Measurements from ENCODE around the gene SLC25A23.

Gene SLC25A23

DNA sequence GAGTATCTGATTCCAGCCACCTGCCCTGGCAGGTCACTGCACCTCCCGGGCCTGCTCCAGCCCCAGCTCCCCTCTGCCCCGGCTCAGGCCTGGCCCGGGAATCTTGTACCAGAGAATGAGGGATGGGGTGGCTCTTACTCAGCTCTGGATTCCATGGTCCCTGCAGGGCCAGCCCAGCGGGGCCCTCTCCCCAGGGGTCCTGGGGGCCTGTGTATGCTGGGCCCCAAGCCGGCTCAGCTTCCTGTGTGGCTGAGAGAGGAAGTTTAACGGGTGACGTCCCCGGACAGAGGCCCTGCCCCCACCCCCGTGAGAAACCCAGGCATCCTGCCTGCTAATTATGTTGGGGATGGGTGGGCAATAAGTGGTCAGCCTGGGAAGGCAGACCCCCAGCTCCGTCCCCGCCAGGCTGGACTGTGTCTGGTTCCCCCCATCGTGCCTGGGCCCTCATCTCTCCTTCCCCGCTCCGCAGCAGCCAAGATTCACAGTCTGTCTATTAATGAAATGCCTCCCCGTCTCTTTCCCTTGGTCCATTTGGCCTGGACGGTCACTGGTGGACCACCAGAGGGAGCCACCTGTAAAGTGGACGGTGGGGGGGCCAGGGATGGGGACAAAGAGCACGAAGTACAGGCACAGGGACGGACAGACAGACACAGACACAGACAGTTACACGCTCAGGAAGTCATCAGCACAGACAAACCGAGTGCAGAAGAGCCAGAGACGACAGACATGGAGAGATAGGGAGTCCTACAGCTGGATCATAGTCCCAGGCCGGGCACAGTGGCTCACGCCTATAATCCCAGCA lies 22.1 kb upstream of the SLC25A23 start, which contains the start of gene DENND1C:
Gene DENND1C, minus strand, starts transcription at position 247 of the 802 bp plus-strand sequence. Its CDS starts 92 bp downstream, at position 155.
- peak in 1 of 2 experiments; percentile 3 for DNase-seq

DNA sequence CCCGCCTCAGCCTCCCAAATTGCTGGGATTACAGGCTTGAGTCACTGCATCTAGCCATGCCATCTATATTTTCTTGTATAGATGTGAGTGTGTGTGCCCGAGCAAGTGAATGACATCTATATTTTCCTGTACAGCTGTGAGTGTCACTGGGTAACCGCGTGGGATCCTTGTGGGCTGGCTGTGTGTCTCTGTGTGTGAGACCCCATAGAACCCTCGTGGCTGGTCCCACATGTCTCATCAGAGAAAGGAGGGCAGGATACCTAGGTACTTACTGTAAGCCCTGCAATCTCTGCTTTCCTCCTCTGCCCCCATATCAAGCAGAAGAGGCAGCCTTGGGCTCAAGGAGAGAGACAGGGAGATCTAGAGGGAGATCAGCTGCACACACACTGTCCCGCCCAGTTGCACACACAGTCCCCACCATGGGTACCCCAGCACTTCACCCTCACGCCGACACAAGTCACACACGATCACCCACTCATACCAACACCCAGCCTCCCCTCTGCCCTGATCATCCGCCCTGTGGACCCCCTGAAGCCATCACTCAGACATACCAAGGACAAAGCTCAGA lies 21.3 kb upstream of the SLC25A23 start:
- DNase-seq: no peak

DNA sequence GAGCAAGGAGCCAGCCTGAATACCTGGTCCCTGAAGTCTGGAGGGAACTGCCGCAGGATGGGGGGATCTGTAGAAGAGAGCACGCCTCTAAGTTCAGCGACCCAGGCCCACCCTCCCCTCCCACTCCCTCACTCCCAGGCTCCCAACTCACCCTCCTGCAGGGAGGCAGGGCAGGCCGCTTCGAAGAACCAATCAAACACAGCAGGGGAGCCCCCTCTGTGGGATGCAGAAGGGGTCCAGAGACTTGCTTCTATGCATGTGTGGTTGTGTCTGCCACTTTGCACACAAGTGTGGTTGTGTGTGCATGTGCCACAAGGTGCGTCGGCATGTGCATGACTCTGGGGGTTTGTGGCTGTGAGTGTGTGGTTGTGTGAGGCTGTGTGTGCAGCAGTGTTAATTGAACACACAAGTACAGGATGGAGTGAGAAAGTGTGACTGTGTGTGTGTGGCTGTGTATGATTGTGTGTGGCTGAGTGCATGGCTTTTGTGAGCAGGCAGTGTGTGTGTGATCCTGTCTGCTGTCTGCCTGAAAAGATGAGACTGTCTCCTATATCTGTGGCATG lies 20.3 kb upstream of the SLC25A23 start:
- no peak for DNase-seq

DNA sequence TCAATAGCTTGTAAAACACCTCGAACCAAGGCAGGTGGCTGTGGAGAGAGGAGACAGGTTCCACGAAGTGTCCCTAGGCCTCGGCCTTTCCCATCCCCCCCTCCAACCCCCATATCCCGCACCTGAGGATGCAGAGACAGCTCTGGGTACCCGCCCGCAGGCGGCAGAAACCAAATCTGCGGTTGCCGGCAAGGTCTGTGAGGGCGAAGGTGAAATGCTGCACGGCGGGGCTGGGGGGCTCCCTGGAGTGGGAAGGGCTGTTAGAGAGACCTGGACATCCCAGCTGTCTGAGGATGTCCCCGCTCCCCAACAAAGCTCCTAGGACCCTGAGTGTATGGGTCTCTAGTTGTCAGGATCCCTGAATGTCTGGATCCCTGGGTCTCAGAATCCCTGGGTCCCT lies 19.2 kb upstream of the SLC25A23 start:
- DNase-seq: no peak

DNA sequence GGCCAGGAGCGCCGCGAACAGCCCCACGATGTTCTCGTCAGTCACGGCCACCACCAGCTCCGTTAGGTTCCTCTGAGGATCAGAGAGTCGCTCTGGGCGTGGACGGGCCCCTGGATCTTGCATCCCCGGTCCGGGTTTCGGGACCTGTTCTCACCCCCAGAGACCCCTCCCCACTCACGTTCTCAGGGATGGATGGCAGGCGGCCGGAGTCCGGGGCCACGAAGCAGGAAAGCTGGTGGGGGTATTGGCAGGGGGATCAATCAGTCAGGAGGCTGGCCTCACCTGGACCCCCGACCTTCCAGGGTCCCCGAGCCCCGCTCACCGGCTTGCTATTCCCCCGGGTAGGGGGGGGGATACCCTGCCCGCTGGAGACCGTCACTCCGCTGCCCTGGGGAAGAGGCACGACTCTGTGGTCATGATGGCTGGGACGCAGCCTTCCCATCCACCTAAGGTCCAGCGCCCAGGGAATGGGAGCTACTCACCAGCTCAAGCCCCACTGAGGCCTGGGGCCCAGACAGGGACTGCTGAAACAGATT lies 17.4 kb upstream of the SLC25A23 start:
- DNase-seq: no peak

DNA sequence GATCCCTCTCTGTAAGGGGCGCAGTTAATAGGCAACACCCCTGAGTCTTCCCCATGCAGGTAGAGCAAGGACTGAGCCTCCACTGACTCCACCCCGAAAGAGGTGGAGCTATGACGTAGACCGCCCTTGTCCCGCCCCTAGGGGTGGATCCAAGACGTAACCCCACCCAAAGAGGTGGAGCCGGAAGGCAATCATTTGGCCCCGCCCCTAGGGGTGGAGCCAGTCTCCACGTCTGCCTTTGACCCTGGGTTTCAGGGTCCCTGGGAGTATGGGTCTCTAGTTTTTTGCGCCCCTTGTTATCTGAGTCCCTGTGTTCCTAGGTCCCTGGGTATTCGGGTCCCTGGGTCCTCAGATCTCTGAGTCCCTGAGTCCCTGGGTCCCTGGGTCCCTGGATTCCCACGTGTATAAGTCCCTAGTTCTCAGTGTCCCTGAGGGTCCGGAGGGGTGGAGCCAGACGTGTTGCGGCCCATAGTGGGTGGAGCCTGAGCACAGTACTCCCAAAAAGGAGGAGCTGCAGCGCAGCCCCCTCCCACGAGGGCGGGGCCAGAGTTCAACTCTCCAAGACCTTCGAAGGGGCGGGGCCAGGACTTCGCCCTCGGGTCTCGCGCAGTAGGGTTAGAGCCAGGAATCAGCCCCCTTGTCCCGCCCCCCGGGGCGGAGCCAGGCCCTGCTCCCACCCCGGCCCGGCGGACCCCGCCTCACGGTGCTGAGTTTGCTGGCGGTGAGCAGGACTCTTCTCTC lies 16.7 kb upstream of the SLC25A23 start:
- peak; percentile 85 to 96 for DNase-seq

DNA sequence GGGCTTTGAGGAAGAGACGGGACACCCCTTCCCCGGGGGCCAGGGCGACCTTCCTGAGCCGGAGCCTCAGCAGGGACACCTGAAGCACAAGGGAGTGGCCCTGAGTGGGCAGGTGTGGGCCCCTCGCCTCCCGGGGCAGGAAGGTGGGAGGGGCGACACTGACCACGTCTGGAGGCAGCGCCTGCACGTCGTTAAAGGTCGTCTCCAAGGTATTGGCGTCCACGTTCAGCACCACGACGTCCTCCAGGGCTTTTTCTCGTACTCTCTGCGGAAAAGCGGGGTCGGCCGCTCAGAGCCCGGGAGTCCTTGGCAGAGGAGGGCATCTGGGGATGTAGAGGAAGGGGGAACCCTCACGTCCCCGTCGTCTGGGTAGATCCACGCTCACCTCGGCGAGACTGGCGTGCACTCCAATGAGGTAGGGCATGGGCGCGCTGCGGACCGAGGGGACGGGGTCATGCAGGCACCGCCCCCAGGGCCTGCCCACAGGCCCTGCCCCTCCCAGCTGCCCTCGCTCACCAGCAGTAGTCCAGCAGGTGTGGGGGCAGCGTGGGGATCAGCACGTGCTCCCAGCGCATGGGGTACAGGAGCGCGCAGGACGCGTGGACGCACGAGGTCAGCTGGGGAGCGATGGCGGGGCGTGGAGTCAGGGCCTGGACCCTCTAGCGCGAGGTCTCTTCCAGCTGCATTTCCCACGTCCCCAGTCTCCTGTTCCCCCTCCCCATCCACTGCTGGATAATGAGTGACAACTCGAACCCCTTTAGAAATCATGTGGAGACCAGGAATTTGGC lies 15.9 kb upstream of the SLC25A23 start:
- DNase-seq: no peak

DNA sequence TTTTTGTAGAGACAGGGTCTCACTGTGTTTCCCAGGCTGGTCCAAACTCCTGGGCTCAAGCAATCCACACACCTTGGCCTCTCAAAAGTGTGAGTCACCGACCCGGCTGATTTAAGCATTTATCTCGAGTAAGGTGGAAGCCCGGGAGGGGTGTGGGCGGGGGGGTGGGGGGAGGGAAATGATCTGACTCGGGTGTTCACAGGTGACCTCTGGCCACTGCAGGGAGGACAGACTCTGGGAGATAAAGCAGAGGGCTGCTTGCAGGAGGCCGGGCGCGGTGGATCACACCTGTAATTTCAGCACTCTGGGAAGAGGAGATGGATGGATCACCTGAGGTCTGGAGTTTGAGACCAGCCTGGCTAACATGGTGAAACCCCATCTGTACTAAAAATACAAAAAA lies 14.1 kb upstream of the SLC25A23 start:
- no peak for DNase-seq

DNA sequence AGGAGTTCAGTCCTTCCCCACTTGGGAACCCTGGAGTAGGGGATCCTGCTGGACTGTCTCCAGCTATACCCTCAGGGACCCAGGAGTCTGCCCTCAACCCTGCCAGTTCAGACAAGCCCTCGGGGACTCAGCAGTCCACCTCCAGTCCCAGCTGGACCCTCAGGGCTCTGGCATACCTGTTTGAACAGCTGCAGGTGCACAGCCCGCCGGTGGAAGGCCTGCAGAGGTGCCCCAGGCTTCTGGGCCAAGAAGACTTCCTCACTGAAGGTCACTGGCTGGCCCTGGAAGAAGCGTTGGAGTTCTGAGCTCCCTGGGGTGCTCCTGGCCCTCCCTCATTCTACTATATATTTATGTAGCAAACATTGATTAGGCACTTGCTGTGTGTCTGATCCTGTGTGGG lies 13.1 kb upstream of the SLC25A23 start:
- no peak for DNase-seq

DNA sequence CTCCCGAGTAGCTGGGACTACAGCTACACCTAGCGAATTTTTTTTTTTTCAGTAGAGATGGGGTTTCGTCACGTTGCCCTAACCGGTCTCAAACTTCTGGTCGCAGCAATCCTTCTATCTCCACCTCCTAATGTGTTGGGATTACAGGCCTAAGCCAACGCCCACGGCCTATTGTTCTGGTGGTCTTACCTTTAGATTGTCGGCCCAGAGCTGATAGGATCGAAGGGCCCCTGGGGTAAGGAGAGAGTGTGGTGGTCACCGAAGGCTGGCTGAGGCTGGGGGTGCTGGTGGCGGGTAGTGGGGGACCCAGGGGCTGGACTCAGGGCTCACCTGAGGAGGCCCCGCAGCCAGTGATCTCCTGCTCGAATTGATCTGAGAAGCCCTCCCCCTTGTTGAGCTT lies 11.5 kb upstream of the SLC25A23 start:
- DNase-seq: no peak

DNA sequence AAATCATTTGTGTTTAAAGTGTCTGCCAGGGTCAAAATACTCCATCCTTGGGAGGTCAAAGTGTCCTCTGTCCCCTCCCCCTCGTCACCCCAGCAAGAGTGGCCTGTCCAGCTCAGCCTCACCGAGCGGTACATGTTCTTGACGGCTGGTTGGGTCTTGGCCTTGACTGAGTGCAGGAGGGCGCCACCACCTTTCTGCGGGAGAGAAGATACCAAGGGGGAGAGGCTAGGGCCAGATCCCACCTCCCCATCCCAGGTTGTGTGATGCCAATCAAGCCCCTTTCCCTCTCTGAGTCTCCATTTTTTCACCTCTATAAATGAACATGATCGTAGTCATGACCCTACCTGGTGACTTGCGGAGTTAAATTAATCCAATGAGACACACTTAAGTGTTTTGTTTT lies 10.6 kb upstream of the SLC25A23 start:
- DNase-seq: no peak

DNA sequence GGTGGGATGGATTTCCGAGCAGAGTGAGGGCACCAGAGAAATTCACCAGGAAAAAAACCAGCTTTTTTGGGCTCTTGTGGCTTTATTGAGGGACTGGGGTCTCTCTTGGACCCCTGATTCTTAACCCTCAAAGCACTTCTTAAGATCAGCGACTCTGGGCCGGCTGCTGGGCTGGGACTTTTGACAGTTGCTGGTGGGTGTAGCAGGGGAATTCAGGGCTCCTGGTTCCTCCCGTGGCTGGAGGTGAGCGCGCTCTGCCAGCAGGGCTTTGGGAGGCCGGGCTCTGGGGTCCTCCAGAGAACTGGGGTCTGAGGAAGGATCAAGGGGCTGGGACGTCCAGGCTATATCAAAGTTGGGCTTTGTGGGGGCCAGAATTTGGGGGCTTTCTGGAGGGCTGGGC lies 7.8 kb upstream of the SLC25A23 start:
- no peak for DNase-seq

DNA sequence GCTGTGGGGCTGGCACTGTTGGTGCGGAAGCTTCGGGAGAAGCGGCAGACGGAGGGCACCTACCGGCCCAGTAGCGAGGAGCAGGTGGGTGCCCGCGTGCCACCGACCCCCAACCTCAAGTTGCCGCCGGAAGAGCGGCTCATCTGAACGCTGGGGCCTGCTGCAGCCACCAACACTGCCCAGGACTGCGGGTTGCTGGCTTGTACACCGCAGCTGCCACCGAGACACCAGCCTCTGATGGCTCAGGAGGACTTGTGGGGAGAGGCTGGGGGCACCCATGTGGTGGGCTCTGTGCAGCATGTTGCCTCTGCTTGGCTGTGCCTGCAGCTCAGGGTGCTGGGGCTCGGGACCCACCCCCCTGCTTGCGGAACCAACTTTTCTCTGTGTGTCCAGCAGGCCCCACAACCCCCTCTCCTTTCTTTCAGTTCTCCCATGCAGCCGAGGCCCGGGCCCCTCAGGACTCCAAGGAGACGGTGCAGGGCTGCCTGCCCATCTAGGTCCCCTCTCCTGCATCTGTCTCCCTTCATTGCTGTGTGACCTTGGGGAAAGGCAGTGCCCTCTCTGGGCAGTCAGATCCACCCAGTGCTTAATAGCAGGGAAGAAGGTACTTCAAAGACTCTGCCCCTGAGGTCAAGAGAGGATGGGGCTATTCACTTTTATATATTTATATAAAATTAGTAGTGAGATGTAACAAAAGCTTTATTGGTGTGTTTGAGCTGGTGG lies 7.1 kb upstream of the SLC25A23 start:
- no peak for DNase-seq

DNA sequence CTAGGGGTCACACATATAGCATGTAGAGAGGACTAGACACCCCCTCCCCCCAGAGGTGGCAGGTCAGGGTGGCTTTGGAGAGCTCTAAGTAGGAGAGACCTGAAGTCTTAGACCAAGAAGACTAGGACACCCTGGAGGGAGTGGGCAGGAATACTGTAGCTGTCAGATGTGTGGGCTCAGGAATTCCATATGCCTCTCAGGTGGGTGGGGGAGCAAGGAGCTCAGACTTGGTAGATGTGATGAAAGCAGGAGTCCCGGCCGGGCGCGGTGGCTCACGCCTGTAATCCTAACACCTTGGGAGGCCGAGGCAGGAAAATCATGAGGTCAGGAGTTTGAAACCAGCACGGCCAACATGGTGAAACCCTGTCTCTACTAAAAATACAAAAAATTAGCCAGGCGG lies 6.1 kb upstream of the SLC25A23 start:
- DNase-seq: no peak

DNA sequence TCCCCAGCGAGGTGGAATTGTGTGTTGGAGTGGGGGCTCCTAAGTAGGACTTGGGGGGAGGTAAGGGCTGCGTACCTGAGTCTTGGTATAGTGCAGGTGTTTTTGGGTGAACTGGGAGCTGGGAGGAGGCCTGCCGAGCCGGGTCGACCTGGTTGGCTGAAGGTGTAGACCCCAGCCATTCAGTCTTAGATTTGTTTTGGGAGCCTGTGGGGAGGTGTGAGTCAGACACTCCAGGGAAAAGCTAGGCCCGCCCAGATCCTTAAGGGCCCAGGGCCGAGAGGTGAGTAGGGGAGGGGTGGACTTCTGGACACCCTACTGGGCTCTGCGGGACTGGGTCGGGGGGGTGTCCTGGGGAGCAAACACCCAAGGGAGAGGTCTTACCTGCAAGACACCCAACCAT lies 5.4 kb upstream of the SLC25A23 start:
- DNase-seq: no peak

DNA sequence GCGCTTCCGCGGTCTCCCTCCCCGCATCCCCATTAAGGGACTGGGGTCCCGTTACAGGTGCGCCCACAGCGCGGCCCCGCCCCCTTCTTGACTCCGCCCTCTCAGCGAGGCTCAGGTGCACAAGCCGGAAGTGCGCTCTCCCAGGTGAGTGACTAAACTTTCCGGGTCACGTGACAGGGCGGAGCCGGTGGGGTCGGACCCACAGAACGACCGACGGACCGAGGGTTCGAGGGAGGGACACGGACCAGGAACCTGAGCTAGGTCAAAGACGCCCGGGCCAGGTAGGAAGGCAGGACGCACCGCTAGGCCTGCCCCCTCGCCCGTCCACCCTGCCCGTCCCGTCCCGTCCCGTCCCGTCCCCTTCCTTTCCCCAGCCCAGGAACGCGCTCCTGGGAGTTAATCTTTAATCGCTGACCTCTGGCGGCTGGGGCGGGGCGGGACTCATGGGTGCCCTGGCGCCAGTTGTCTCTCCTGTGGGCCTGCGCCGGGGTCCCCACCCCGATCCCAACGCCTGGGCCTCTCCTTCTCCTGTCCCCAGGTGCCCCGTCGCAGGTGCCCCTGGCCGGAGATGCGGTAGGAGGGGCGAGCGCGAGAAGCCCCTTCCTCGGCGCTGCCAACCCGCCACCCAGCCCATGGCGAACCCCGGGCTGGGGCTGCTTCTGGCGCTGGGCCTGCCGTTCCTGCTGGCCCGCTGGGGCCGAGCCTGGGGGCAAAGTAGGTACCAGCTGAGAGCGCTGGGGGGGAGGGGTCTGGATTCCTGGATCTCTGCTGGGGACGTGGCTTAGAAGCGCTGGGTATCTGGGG lies 4.7 kb upstream of the SLC25A23 start, which contains the start of gene CRB3:
Gene CRB3, plus strand, starts transcription at position 202 of the 804 bp plus-strand sequence. Its CDS starts 431 bp downstream, at position 633.
- DNase-seq: peak; percentile 77 to 93

DNA sequence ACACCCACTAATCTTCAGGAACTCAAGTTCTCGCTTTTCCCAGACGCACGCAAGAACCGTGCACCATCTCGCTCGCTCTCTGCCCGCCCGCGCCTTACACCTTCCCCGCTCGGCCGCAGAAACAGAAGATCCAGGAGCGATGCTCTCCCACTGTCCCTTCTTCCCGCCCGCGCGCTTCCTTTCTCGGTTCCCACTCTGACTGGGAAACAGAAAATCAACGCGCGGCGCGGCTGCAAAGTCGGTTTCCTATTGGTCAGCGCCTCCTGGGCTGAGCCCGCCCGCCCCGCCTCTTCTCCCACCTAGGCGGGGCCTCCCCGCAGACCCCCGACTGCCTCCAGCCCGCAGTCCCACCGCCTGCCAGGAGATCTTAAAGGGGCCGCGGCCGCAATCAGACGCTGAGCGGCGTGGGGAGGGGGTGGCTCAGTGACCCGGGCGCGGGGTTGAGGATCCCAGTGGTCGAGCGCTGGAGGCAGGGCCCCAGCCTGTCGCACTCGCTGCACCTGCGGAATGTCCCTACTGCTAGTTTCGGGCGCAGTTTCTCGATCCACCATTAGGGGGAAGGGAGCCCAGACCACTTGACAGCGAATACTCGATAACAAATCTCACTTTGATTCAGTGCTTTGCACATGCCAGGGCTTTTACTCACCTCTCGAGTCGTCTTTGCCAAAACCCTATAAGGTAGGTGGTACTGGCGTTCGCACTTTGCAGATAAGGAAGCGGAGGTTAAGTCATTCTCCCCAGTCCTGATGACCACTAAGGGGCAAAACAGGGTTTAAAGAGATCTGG lies 700 bp upstream of the SLC25A23 start:
- peak; percentile 91 to 97 for DNase-seq

DNA sequence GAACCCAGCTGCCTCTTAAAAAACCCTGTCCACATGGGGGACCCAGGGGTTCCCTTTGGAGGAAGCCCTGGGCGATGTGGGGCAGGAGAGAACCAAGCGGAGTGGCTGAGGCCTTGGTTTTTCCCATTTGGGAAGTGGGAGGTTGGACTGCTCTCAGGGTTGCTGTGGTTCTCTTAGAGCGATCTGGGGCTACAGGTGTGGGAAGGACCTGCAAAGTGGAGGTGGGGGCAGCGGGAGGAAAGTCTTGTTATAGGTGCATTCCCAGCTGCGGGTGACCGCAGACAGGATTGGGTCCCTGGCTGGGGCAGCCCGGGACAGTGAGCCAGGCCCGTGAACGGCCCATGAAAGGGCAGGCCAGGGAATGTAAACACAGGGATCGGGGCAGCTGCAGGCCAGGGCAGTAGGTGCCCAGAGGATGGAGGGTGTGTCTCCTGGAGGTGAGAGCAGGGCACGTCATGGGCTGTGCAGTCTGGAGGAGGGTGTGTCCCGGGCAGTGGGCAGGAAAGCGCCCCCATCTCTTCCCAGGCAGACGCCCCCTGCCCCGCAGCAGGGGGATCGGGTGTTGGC lies 814 bp downstream of the SLC25A23 start:
- no peak for DNase-seq

DNA sequence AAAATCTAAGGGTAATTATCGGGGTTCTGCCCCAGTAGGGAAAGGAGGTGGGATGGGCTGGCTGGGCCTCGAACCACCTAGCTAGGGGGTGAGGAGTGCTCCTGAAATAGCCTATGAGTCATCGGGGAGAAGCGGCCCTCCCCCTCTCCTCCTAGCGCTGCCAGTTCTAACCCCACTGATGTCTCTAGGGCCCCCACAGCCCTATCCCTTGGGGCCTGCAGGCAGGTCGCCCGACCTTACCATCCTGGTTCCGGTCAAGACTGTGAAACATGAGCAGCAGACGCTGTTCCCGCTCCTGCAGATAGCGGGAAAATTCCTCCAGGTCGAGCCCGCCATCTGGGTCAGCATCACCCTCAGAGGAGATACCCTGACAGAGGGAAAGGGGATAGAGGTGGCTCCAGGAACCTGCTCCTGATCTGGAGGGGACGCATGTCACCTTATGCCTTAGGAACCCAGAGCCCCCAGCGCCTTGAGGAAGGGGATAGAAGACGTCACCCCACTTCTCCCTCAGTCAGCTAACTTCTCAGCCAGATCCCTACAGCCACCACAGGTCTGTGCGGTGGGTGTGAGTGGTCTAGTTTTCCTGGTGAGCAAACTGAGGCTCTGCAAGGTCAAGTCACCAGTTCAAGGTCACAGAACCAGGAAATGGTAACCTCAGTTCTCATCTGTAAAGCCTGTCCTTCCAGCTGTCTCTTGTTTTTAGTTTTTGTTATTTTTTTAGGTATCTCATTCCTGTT lies 1.5 kb downstream of the SLC25A23 start:
- no peak for DNase-seq
